AG09319 (cell line): Measurements from ENCODE around the gene USP7.

Experiments used
- DNase-seq: peaks from one replicate; pipeline ENCODE4 v3.0.0-alpha.2; 2010; ENCODE audit warnings: low read depth; ENCODE audit errors: extremely low read depth
- CTCF ChIP-seq: IDR thresholded peaks from 2 replicates; pipeline ENCODE4 v1.5.1; 2011; ENCODE audit warnings: low read depth, mild to moderate bottlenecking, inconsistent platforms, low read length, moderate library complexity

The USP7 gene

GRCh38 chr16:8943001-8943763, 20.5 kb downstream of the USP7 start:
- DNase-seq = no peak

GRCh38 chr16:8941718-8942344, 21.9 kb downstream of the USP7 start:
- DNase-seq = no peak
- TF ChIP-seq CTCF = no peak

More at GRCh38 chr16:8943001-8943763, 20.5 kb downstream of the USP7 start:
- no peak for TF ChIP-seq CTCF

GRCh38 chr16:8937803-8938202, 25.9 kb downstream of the USP7 start:
- DNase-seq = no peak

DNA sequence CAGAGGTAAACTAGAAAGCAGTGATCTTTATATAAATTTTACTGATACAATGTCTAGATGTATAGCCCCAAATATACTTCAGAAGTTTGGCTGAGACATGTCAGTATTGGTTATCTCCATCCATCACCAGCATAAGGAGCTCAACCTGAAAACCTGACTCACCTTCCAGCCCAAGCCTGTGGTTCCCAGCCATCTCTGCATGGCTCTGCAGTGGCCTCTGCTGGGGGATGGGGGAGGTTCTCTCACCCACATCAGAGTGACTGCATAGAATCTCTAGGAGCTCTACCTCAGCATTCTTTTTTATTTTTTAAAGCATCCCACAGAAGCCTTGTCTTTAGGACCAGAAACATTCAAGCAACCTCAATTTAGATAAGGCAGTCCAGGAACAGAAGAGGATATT, 27.3 kb downstream of the USP7 start:
- TF ChIP-seq CTCF = peak; percentile 47
- no peak for DNase-seq

More at GRCh38 chr16:8937803-8938202, 25.9 kb downstream of the USP7 start:
- no peak for TF ChIP-seq CTCF

DNA sequence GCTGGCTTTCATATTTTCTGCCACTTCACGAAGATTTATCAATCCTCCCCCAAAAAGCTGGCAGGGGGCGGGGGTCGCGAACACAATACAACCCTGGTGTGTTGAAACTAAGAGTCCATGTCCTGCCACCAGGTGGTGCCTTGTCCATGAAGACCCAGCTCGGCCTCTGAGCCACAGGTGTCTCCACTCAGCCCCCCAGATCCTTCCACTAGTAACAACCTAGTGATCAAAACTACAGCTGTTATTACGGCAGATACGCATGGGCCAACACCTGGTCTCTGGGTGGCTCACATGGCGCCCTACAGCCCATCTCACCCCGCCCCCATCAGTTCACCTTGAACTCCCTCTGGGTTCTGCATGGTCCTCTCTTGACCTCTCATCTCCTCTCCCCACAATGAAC, 27.7 kb downstream of the USP7 start:
- no peak for DNase-seq

DNA sequence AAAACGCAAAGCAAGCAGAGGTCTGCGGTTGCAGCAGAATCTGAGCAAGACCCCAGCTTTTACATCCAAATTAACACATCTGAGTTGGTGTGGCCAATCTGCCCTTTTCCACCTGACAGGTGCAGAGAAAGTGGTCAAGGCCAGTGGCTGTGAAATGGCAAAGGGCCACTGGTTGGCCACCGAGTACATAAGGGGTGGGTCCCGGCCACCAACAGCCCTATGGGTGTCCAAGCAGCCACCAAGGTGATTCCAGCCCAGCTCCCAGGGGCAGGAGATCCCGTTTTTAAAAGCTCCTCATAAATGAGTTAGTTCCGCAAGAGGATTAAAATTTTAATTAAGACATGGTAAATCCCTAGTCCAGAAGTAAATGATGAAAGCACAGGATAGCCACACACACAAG, 29.1 kb downstream of the USP7 start:
- no peak for TF ChIP-seq CTCF
- no peak for DNase-seq

More for the DNA sequence above, 27.7 kb downstream of the USP7 start:
- peak; percentile 10 for TF ChIP-seq CTCF

- peak; percentile 11 for DNase-seq
- no peak for TF ChIP-seq CTCF
Measured at GRCh38 chr16:8931859-8932258, 31.8 kb downstream of the USP7 start.
